Stimulated activated CD4-positive, alpha-beta T cell treated with anti-CD3 and anti-CD28 coated beads, Interleukin-1b, Interleukin-23, amount 100 ng/mL, for 24 hours (primary cell): ENCODE data around the gene AQP2.

Experiments used
- DNase-seq, 4 experiments: peaks; one replicate each; pipeline ENCODE4 v3.0.0-alpha.2; 2020; ENCODE audit warnings: low read depth in 4 of 4, low spot score in 1 of 4

The AQP2 gene

DNA sequence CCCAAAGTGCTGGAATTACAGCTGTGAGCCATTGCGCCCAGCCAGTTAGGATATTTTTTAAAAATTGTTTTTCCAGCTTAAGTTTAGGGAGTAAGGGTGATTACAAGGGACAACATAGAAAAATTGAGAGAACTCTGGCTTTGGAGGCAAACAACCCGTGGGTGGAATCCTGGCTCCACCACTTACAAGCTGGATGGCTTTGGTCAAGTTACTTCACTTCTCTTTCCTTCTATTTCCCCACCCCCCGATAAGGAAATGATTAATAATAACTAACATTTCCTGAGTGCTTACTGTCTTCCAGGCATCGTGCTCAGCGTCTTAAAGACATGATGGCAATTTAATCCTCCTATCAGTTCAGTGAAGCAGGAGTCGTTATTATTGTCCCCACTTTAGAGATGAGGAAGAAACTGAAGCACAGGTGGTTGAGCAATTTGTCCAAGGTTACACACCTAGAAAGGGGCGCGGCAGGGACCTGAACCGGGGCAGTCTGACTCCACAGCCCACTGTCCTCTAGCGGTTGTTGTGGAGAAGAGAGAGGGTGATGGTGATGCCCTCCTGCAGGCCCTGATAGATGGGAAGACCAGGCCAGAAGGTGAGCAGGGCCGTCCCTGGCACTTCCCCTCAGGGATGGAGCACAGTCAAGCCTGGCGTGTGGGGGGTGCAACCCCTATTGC lies 30.2 kb upstream of the AQP2 start:
- DNase-seq: no peak

DNA sequence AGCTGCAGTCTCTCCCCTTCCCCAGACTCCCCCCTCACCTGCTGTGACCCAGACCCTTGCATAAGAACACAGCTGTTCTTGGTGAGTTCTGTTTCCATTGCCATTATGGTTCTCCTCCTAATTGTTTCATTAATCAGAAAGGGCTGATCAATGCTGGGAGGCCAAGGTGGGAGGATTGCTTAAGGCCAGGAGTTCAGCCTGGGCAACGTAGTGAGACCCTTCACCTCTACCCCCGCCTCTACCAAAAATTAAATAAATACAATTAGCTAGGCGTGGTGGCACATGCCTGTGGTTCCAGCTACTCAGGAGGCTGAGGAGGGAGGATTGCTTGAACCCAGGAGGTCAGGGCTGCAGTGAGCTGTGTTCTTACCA lies 29.6 kb upstream of the AQP2 start:
- no peak for DNase-seq

DNA sequence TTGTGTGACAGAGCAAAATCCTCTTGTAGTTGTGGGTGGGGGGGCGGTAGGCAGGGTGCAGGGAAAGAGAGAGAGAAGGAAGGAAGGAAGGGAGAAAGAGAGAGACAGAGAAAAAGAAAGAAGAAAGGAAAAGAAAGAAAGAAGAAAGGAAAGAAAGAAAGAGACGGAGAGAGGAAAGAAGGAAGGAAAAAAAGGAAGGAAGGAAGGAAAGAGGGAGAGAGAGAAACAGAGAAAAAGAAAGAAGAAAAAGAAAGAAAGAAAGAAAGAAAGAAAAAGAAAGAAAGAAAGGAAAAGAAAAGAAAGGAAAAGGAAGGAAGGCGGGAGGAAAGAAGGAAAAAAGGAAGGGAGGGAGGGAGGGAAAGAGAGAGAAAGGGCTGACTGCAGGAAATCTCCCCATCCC lies 29.2 kb upstream of the AQP2 start:
- no peak for DNase-seq

DNA sequence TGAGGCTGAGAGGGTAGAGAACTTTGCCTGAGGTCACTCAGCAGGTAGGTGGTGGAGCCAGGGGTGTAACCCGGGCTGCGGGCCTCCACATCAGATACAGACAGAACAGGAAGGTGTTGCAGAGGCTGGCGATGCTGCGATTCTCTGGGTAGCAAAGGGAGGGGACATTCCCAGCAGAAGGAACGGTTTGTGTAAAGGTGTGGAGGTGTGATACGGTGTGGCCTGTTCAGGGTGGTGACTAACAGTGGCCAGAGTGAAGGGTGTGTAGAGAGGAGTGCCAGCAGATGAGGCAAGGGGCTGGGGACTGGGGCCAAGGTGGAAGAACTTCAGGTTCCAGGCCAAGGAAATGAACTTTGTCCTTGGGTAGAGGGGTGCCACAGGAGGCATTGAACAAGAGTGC lies 28.6 kb upstream of the AQP2 start:
- DNase-seq: no peak

DNA sequence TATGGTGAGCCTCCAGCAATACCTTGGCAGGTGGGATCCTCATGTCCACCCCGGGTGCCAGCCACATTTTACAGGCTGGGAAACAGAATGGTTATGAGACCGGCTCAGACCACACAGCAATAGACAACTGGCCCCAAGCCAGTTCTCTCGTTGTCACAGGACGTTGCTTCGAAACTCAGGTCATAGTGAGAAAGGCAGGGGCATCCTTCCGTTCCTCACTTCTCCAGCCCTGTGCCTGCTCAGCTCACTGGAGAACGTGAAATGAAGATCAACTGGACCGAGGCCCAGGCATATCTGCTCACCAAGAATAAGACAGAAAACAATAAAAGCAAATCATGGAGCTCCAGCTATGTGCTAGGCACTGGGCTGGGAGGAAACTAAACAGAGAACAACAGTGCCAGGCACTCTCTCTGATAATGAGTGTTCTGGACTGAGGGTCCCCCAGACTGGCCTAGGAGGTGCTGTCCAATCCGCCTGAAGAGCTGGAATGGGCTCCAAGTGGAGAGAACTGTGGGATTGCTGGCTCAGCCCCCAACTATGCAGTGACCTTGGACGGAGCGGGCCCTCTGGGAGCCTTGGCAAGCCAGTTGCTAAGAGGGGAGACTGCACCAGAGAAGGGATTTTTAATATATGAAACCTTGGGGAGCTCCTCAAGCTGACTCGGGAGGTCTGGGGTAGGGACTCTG lies 28.0 kb upstream of the AQP2 start:
- no peak for DNase-seq

DNA sequence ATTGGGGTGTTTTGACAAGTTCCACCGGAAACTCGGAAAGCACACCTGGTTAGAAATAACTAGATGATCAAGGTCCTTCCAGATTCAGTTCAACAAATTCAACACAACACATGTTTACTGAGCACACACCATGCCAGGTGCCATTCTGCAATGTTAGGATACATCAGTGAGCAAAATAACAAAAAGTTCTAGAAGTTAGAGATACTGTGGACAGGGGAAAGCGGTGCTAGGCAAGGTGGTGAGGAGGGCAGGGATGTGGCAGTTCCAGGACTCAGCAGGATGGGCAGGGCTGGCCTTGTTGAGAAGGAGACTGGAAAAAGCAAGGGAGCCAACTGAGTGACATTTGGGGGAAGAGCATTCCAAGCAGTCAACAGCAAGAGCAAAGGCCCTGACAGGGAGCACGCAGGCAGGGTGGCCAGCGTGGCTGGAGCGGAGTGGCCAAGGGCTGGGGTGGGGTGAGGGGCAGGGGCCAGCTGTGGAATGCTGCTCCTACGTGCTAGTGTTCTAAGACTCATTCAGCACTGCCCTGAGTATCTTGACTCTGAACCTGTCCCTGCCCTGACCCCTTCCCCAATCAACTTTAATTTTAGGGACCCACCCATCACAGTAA lies 27.4 kb upstream of the AQP2 start:
- DNase-seq: no peak

DNA sequence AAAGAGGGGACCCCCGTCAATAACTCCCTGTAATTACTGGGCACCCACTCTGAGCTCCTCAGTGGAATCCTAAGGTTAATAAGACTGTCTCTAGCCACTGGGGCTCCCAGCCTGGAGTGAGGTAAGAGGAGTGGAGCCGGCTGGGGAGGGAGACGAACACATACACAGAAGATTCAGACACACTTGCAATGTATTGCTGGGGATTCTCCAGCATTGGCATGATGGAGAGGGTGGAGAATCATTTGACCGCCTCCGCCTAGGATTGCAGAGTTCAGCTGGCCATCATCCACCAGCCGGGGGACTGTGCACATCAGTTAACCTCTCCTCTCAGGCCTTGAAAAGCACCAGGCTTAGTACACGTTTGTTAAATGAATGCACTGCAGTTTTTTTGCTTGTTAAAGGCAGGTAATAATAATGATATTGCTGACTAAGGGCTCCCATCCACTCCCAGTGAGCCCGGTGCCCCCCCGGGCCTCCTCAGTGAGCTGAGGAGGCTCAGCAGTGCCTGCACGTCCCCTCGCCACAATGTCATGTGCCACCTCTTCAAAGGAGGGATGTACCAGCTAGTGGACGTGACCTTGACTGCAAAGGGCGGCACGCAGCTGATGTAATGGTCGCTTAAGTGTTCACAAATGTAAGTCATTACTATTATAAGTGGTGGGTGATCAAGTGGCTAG lies 26.5 kb upstream of the AQP2 start:
- DNase-seq: no peak

DNA sequence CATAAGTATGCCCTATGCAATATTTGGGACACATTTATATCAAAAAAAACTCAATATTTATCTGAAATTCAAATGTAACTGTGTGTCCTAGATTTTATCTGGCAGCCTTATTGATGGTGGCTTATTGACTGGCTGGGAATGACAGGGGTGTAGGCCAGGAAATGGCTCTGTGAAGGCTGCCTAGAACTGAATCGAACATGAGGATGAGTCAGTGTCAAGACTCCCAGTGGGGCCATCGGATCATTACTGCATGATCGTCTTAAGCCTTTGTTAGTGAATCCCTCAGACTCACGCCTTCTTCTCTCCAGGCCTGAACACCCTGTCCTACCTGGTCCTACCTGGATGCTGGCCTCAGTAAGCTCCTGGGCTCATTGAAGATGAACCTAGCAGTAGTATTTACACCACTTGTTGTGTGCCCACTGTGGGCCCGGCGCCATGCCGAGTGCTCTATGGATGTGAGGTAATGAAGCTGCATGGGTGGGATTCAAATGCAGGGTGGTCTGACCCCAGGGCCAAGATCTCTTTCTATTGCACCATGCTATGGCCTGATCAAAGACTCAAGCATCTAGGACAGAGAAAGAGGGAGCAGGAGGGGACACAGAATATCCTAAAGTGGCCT lies 25.8 kb upstream of the AQP2 start:
- no peak for DNase-seq

DNA sequence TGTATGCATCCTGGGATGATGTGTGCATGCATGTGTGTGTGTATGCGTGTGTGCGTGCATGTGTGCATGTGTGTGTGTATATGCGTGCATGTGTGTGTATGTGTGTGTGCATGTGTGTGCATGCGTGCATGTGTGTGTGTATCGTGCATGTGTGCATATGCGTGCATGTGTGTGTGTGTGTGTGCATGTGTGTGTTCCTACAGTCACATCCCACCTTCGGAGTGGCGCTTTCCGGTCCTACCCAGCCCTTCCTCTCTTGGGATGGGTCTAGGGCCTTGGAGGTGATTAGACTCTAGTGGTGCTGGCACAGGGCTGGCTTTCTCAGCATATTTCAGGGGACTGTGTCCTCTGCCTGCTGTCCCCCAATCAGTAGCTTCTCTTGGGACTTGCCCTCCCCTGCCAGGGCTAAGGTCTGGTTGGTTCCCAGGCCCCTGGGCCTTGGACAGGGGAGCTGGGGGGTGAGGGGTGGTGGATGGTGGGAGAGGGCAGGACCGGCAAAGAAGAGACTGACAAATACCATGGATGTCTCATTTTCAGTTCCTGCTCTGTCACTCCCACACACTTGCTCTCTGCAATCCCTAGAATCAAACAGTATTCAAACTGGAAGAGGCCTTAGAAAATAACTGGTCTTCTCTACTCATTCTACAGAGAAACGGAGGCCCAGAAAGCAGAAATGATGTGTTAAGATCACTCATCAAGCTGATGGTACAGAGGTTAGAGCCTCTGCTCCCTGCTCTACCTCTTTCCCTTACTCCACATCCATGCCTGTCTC lies 24.9 kb upstream of the AQP2 start:
- DNase-seq: no peak

DNA sequence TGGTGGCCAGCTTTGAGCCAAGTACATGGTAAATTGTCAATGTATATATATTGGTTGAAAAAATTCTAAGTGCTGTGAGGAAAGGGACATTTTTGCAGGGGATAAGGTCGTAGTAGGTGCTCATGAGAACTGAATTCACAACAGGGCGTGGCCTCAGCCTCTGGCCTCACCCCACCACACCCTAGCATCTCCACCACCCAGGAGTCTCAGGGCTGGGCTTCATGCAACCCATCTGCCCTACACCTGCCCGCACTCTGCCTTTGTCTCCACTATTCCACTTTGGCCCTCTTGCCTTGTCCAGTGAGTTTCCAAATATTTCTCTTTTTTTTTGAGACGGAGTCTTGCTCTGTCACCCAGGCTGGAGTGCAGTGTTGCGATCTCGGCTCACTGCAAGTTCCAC lies 22.1 kb upstream of the AQP2 start:
- DNase-seq: no peak

DNA sequence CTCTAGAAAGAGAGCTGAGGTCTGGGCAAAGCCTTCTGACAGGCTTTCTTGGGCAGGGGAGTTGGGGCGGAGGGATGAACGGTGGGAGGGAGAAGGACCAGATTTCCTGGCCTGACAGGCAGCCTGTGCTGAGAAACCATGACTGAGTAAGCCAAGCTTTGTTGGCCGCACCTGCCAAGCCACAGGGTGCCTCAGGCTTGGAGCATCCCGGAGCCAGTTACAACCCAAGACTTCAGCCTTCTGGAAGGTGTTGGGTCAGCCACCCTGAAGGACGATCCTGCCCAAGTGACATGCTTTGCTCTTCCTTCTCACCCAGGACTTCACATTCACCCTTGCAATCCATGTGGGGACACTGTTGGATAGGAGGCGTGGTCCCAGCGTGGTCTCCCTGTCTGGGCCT lies 21.0 kb upstream of the AQP2 start:
- no peak for DNase-seq

DNA sequence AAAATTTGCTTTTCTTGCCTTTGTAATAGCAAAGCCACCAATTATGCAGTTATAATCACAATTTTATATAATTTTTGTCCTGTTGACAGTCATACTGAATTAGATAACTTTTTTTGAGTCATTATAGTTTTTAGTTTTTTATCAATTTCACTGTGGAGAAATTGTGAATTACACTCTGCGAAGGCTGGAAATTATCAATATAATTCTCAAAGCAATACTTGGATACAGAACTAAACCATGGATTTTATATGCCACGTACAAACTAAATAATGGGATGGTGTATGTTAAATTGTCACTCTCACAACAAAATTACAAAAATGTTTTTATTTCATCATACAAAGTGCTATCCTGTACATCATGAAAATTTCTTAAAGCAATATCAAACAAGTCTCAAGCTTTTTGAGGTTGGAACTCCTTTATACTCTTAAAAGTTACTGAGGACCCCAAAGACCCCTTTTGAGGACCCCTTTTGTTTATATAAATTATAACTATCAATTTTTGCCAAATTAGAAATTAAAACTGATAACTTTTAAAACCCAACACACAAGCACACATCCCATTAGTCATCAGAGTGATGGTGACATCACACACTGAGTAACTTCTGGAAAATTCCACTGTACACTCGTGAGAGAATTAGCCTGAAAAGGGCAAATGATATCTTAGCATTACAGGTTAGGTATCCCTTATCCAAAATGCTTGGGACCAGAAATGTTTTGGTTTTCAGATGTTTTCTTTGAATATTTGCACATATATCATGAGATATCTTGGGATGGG lies 19.8 kb upstream of the AQP2 start:
- DNase-seq: no peak

DNA sequence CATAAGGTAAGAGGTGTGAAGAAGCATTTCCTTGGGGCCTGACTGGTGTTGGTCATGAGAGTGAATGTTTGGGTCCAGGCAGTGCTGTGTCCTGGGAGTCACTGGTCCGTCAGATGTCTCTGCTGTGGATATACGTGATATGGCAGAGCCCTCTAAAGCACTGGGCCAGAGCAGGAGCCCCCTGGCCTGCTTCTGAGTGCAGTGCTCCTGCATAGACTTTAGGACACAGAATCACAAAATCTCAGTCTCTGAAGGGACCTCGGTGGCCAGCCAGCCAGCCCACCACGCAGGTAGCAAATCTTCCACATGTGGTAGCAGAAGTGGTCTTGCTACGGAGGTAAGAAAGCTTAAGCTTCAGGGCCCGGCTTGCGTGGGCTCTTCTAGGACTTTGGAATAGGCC lies 18.5 kb upstream of the AQP2 start:
- no peak for DNase-seq

DNA sequence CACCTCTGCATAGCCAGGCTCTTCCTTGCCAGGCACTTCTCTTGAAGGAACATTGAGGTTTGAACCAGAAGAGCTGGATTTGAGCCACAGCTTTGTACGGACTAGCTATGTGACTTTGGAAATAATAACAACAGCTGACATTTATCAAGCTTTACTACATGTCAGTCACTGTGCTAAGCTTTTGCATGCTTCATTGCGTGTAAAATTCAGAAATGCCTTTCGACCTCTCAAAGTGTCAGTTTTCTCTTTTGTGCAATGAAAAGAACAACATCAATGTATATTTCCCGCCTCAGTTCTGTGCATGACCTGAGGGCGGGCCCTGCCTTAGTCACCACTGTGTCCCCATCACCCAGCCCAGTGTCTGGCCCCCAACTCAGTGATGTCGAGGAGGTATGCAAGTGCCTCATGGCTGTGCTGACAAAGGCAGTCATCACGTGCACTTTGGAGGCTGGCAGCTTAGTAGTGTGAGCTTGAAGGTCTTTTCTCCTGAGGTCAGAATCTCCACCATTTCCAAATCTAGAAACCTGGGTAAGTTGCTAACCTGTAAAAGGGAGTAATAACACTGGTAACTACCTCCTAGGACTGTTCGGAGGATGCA lies 17.9 kb upstream of the AQP2 start:
- no peak for DNase-seq

DNA sequence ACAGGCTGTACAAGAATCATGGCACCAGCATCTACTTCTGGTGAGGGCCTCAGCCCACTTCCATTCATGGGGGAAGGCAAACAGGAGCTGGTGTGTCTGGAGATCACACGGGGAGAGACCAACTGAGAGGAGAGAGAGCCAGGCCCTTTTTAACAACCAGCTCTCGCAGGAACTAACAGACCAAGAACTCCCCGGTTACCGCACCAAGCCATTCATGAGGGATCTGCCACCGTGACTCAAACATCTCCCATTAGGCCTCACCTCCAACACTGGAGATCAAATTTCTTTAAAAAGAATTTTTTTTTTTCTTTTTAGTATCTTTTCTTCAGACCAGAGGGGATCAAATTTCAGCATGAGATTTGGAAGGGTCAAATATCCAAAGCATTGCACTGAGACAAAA lies 16.7 kb upstream of the AQP2 start:
- no peak for DNase-seq

DNA sequence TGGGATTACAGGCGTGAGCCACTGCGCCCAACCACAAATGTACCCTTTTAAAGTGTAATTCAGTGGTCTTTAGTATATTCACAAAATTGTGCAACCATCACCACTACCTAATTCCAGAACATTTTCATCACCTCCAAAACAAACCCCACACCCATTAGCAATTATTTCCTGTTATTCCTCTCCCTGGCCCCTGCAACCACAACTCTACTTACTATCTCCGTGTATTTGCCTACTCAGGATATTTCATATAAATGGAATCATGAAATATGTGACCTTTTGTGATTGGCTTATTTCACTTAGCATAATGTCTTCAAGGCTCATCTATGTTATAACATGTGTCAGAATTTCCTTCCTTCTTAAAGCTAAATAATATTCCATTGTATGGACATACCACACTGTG lies 16.0 kb upstream of the AQP2 start:
- no peak for DNase-seq

DNA sequence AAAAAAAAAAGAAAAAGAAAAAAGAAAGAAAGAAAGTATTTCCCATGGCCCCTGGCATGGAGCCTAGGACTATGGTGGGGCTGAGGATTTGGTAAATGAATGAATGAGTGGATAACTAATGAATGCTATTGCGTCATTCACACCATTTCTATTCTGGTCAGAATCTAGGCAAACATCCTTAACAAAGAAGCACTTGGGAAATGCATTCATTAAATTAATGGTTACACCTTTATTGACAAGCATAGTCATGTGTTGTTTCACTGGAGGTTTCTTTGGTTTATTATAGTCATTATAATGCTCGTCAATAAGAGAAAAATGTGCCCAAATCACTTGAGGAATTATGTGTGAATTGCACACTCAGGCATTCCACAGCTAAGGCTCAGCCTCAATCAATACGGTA lies 13.6 kb upstream of the AQP2 start:
- no peak for DNase-seq

DNA sequence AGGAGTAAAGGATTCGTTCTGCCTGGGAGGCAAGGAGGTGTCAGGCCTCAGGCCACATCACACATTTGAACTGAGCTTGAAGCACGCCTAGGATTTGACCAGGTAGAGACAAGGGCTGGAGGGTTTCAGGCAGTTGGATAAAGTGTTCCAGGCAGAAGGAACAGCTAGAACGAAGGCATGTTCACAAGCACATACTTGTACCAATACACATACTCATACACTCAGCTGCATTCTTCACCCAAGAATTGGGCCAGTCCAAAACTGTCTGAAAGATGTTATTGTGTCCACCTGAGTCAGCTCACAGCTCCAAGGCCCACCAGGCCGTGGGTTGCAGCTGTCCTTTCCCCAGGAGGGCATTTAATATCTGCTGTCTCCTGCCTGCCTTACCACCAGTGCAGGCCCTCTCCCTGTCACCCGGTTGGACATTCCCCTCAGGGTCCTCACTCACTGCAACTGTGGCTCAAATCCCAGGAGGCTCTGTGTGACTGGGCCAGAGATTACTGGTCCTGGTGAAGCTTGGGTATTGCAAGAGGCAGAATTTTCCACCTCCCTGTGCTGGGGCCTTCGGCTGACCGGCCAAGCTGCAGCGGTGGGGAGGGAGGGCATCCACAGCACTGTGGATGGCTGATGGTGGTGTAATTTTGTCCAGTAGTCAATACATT lies 12.8 kb upstream of the AQP2 start:
- DNase-seq: no peak

DNA sequence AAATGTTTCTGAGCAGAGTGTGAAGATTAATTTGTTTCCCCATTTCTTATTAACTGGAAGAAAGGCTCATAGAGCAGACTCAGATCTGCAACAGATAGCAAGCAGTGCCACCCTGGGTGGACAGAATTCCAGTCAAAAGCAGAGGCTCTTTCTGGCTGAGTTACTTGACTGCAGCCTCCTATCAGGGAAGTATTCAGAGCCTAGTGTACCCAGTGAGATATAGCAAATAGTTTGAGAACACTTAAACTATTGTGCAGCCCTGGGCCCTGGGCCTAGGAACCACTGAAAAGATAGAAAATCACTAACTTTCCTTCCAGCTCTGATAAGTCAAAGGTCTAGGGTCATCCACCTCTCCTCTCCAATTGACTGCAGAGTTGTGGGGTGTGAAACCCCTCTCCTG lies 11.2 kb upstream of the AQP2 start:
- DNase-seq: no peak
